Neural cell (in vitro differentiated cells): Measurements from ENCODE around the gene GRIK3. TPM values are rescaled to one million over a fixed set of nuclear protein-coding genes. Genes with fewer than 3 reads are reported as not detected.

Experiments
- H2AFZ ChIP-seq: fragments of 200-600, 300-800 bp; sonication (generic), shearing (Covaris generic); 2 replicates; pipeline ENCODE4 v1.6.0; 2014; ENCODE audit warnings: low read depth, mild to moderate bottlenecking, antibody characterized with exemption, low read length, moderate library complexity
- H3F3A ChIP-seq: fragments of 200-600 bp; shearing (Covaris generic); 2 replicates; pipeline ENCODE4 v1.6.1; 2016; ENCODE audit warnings: mild to moderate bottlenecking, moderate library complexity, mixed read lengths, antibody characterized with exemption, low read length; ENCODE audit not compliant: insufficient read depth, poor library complexity, severe bottlenecking
- H3K27ac ChIP-seq: fragments of 200-600, 300-800 bp; sonication (generic), shearing (Covaris generic); 2 replicates; pipeline ENCODE4 v1.5.1; 2014; ENCODE audit warnings: mild to moderate bottlenecking, low read length, moderate library complexity
- H3K27me3 ChIP-seq: fragments of 300-800, 200-600 bp; sonication (generic), shearing (Covaris generic); 2 replicates; pipeline ENCODE4 v1.6.0; 2014; ENCODE audit warnings: mild to moderate bottlenecking, low read depth, low read length, moderate library complexity; ENCODE audit not compliant: insufficient read depth
- H3K36me3 ChIP-seq: fragments of 300-800, 200-600 bp; sonication (generic), shearing (Covaris generic); 2 replicates; pipeline ENCODE4 v1.5.1; 2014; ENCODE audit warnings: mild to moderate bottlenecking, antibody characterized with exemption, low read length, moderate library complexity; ENCODE audit not compliant: insufficient read depth
- H3K4me2 ChIP-seq: fragments of 300-800, 200-600 bp; sonication (generic), shearing (Covaris generic); 2 replicates; pipeline ENCODE4 v1.6.0; 2014; ENCODE audit warnings: mild to moderate bottlenecking, low read length
- H3K4me3 ChIP-seq: fragments of 300-800, 200-600 bp; sonication (generic), shearing (Covaris generic); 2 replicates; pipeline ENCODE4 v1.5.1; 2014; ENCODE audit warnings: mild to moderate bottlenecking, low read length, moderate library complexity
- H3K79me2 ChIP-seq: fragments of 200-600 bp; shearing (Covaris generic); replicated peaks from 2 replicates; pipeline ENCODE4 v1.6.0; 2014; ENCODE audit warnings: mild to moderate bottlenecking, low read length, moderate library complexity; ENCODE audit not compliant: insufficient read depth
- H3K9ac ChIP-seq: fragments of 300-800, 200-600 bp; sonication (generic), shearing (Covaris generic); 2 replicates; pipeline ENCODE4 v1.6.1; 2016; ENCODE audit warnings: mild to moderate bottlenecking, low read length, mixed read lengths
- H3K9me2 ChIP-seq: fragments of 200-600 bp; shearing (Covaris generic); 2 replicates; pipeline ENCODE4 v1.6.1; 2016; ENCODE audit warnings: mild to moderate bottlenecking, low read length, mixed read lengths; ENCODE audit not compliant: insufficient read depth
- H3K9me3 ChIP-seq: fragments of 200-600, 300-800 bp; sonication (generic), shearing (Covaris generic); 2 replicates; pipeline ENCODE4 v1.6.1; 2016; ENCODE audit warnings: mild to moderate bottlenecking, mixed run types, low read length, moderate library complexity, mixed read lengths
- H4K20me1 ChIP-seq: fragments of 200-600 bp; shearing (Covaris generic); 2 replicates; pipeline ENCODE4 v1.6.1; 2016; ENCODE audit warnings: mild to moderate bottlenecking, mixed run types; ENCODE audit not compliant: insufficient read depth
- EP300 ChIP-seq: fragments of 450-650 bp; conservative IDR thresholded peaks from 2 replicates; pipeline ENCODE4 v1.6.1; 2014; ENCODE audit warnings: antibody characterized with exemption, mild to moderate bottlenecking, moderate library complexity; ENCODE audit not compliant: poor library complexity, severe bottlenecking
- EZH2 ChIP-seq: fragments of 200-600, 300-800 bp; shearing (Covaris generic), sonication (generic); IDR thresholded peaks from 2 replicates; pipeline ENCODE4 v1.6.1; 2014; ENCODE audit warnings: antibody characterized with exemption, low read length, borderline replicate concordance, mild to moderate bottlenecking; ENCODE audit not compliant: insufficient read depth, poor library complexity, severe bottlenecking
- MXI1 ChIP-seq: fragments of 450-650 bp; conservative IDR thresholded peaks from 2 replicates; pipeline ENCODE4 v1.6.1; 2014; ENCODE audit warnings: antibody characterized with exemption, mild to moderate bottlenecking; ENCODE audit not compliant: poor library complexity, severe bottlenecking
- POLR2AphosphoS5 ChIP-seq: IDR thresholded peaks from 2 replicates; pipeline ENCODE4 v1.6.1; 2012
- RAD21 ChIP-seq: fragments of 450-650 bp; conservative IDR thresholded peaks from 2 replicates; pipeline ENCODE4 v1.6.1; 2014; ENCODE audit warnings: antibody characterized with exemption, mild to moderate bottlenecking, moderate library complexity
- SMC3 ChIP-seq: fragments of 450-650 bp; conservative IDR thresholded peaks from 2 replicates; pipeline ENCODE4 v1.6.1; 2014; ENCODE audit warnings: antibody characterized with exemption, mild to moderate bottlenecking, moderate library complexity; ENCODE audit not compliant: poor library complexity
- TAF1 ChIP-seq: IDR thresholded peaks from 2 replicates; pipeline ENCODE4 v1.6.1; 2012; ENCODE audit warnings: low read depth
- polyA plus RNA-seq: library from polyadenylated mRNA; depleted of rRNA; stranded (reverse); fragments of >200 nt; gene quantifications from 2 replicates; pipeline ENCODE4 v1.2.3, GENCODE V29; 2014
- TF ChIP-seq, protein P1 (sequence below): IDR thresholded peaks from 2 replicates; pipeline ENCODE4 v1.6.1; 2012; ENCODE audit warnings: borderline replicate concordance
- TF ChIP-seq, protein P2 (sequence below): fragments of 450-650 bp; IDR thresholded peaks from 2 replicates; pipeline ENCODE4 v1.5.1; 2014; ENCODE audit warnings: antibody characterized with exemption, mild to moderate bottlenecking, moderate library complexity; ENCODE audit not compliant: poor library complexity, severe bottlenecking

The GRIK3 gene
- polyA plus RNA-seq, 1 donor from 2014 or later, result 5.0 TPM

DNA sequence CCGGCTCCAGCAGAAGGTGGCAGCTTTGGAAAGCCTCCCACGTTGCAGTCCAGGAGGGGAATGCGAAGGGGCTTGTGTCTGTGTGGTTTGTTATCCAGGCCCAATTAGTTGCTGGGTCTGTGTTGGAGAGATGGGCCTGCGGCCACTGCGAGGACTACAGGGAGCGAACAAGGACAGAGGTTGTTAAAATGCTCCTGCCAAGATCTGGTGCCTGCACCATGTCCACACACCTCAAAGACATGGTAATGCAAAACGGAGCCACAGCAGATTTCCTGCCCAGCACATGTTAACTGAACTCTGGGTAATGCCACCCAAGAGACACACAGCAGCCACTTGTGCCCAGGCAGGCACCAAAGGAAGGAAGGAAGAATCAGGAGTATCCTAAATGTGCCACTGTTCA, 18.6 kb downstream of the GRIK3 start:
- Histone ChIP-seq H3K9me3 (no peaks in the 10 kb centered on the region), H3K36me3 (no peaks in the 10 kb centered on the region), H4K20me1 (no peaks in the 10 kb centered on the region), H3K4me3 (no peak overlapping the region), H3K27me3 (no peaks in the 10 kb centered on the region), H3F3A (no peaks in the 10 kb centered on the region), H3K9me2 (no peaks in the 10 kb centered on the region), H3K9ac (no peak overlapping the region), H2AFZ (no peak overlapping the region), H3K27ac (no peak overlapping the region), H3K79me2 (no peaks in the 10 kb centered on the region), H3K4me2 (no peak overlapping the region)
- TF ChIP-seq, protein P1, sequence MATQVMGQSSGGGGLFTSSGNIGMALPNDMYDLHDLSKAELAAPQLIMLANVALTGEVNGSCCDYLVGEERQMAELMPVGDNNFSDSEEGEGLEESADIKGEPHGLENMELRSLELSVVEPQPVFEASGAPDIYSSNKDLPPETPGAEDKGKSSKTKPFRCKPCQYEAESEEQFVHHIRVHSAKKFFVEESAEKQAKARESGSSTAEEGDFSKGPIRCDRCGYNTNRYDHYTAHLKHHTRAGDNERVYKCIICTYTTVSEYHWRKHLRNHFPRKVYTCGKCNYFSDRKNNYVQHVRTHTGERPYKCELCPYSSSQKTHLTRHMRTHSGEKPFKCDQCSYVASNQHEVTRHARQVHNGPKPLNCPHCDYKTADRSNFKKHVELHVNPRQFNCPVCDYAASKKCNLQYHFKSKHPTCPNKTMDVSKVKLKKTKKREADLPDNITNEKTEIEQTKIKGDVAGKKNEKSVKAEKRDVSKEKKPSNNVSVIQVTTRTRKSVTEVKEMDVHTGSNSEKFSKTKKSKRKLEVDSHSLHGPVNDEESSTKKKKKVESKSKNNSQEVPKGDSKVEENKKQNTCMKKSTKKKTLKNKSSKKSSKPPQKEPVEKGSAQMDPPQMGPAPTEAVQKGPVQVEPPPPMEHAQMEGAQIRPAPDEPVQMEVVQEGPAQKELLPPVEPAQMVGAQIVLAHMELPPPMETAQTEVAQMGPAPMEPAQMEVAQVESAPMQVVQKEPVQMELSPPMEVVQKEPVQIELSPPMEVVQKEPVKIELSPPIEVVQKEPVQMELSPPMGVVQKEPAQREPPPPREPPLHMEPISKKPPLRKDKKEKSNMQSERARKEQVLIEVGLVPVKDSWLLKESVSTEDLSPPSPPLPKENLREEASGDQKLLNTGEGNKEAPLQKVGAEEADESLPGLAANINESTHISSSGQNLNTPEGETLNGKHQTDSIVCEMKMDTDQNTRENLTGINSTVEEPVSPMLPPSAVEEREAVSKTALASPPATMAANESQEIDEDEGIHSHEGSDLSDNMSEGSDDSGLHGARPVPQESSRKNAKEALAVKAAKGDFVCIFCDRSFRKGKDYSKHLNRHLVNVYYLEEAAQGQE, result no peak
- TF ChIP-seq POLR2AphosphoS5 (no peak), RAD21 (no peak), TAF1 (no peak), SMC3 (no peak), EP300 (no peak), MXI1 (no peak), EZH2 (no peak)
- TF ChIP-seq, protein P2, sequence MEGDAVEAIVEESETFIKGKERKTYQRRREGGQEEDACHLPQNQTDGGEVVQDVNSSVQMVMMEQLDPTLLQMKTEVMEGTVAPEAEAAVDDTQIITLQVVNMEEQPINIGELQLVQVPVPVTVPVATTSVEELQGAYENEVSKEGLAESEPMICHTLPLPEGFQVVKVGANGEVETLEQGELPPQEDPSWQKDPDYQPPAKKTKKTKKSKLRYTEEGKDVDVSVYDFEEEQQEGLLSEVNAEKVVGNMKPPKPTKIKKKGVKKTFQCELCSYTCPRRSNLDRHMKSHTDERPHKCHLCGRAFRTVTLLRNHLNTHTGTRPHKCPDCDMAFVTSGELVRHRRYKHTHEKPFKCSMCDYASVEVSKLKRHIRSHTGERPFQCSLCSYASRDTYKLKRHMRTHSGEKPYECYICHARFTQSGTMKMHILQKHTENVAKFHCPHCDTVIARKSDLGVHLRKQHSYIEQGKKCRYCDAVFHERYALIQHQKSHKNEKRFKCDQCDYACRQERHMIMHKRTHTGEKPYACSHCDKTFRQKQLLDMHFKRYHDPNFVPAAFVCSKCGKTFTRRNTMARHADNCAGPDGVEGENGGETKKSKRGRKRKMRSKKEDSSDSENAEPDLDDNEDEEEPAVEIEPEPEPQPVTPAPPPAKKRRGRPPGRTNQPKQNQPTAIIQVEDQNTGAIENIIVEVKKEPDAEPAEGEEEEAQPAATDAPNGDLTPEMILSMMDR, result no peak

DNA sequence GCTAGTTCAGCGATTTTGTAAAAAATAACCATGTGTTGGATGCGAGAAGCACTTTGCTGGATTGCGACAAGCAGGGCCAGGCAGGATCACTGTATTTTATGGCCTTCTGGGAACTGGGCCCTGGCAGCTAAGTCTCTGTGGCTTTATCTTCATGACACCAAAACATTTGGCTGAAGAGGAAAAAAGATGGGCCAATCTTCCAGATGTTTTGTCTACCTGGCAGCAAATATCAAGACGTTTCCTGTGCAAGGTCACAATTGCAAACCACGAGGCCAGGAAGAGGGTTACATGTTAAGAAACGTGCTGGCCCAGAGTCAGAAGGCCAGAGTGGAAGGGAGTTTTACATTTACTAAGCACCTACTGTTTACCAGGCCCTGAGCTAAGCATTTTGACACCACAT, 22.1 kb downstream of the GRIK3 start:
- H3K36me3 ChIP-seq, result no peaks in the 10 kb centered on the region
- no peaks in the 10 kb centered on the region for H3F3A ChIP-seq
- TF ChIP-seq RAD21 (no peak), POLR2AphosphoS5 (no peak), SMC3 (no peak), MXI1 (no peak), EP300 (no peak), TAF1 (no peak)
- TF ChIP-seq, protein P2, result no peak
- TF ChIP-seq, protein P1, result no peak
- no peak overlapping the region for H3K9ac ChIP-seq
- no peak overlapping the region for H3K4me2 ChIP-seq
- H3K79me2 ChIP-seq, result no peaks in the 10 kb centered on the region
- no peaks in the 10 kb centered on the region for H3K9me2 ChIP-seq
- no peaks in the 10 kb centered on the region for H3K27me3 ChIP-seq
- H3K4me3 ChIP-seq, result no peak overlapping the region
- no peaks in the 10 kb centered on the region for H4K20me1 ChIP-seq
- H3K27ac ChIP-seq, result no peak overlapping the region
- H2AFZ ChIP-seq, result no peak overlapping the region
- H3K9me3 ChIP-seq, result no peaks in the 10 kb centered on the region
